Fibroblast of skin of left quadriceps (primary cell): ENCODE data around the gene TSEN54.

Experiments
- DNase-seq, 2 experiments: peaks; one replicate each; pipeline ENCODE4 v3.0.0-alpha.2; 2013; ENCODE audit warnings: low read depth in 2 of 2

Gene TSEN54

GRCh38 chr17:75488693-75489510, 27.4 kb upstream of the TSEN54 start:
- DNase-seq: no peak

GRCh38 chr17:75489511-75489955, 26.8 kb upstream of the TSEN54 start:
- no peak for DNase-seq

GRCh38 chr17:75490173-75490743, 26.1 kb upstream of the TSEN54 start:
- no peak for DNase-seq

GRCh38 chr17:75490953-75491649, 25.2 kb upstream of the TSEN54 start:
- DNase-seq: no peak

- DNase-seq: no peak
These were observed 24.6 kb upstream of the TSEN54 start for GRCh38 chr17:75491680-75492079.

GRCh38 chr17:75492555-75493168, 23.7 kb upstream of the TSEN54 start:
- no peak for DNase-seq

- DNase-seq: no peak
These were observed 22.7 kb upstream of the TSEN54 start for GRCh38 chr17:75493476-75494129.

- no peak for DNase-seq
These were observed 21.9 kb upstream of the TSEN54 start for GRCh38 chr17:75494326-75494877.

GRCh38 chr17:75496005-75496404, 20.3 kb upstream of the TSEN54 start:
- no peak for DNase-seq

GRCh38 chr17:75498039-75498725, 18.1 kb upstream of the TSEN54 start:
- no peak for DNase-seq

- no peak for DNase-seq
These were observed 17.6 kb upstream of the TSEN54 start for GRCh38 chr17:75498726-75499213.

- DNase-seq: no peak
These were observed 16.9 kb upstream of the TSEN54 start for GRCh38 chr17:75499313-75500022.

- no peak for DNase-seq
These were observed 15.7 kb upstream of the TSEN54 start for GRCh38 chr17:75500419-75501216.

- no peak for DNase-seq
These were observed 14.8 kb upstream of the TSEN54 start for GRCh38 chr17:75501378-75502071.

- DNase-seq: no peak
These were observed 14.1 kb upstream of the TSEN54 start for GRCh38 chr17:75502072-75502720.

GRCh38 chr17:75502721-75503329, 13.5 kb upstream of the TSEN54 start:
- no peak for DNase-seq

- no peak for DNase-seq
These were observed 12.9 kb upstream of the TSEN54 start for GRCh38 chr17:75503337-75503950.
